Mucosa of descending colon (tissue), 3 donors: ENCODE measurements around the gene CCDC148. TPM values are rescaled to one million over a fixed set of nuclear protein-coding genes. Genes with fewer than 3 reads are reported as not detected.
"Not testable (repeated sequence)": the region's sequence is repeated elsewhere in the genome, so short reads cannot be mapped to it uniquely, and the experiment has no call there.

Source experiments
- ATAC-seq: fragments of 200-7000 bp; cut with Tn5 transposase; one replicate; pipeline ENCODE4 v1.9.1; 2020; ENCODE audit warnings: mild to moderate bottlenecking, moderate library complexity
- DNase-seq, 3 donors: peaks; one replicate each; pipeline ENCODE4 v3.0.0-alpha.2; 2020
- H3K36me3 ChIP-seq: fragments of 200-600 bp; one replicate; pipeline ENCODE4 v1.8.0; 2021; ENCODE audit warnings: low read depth, mild to moderate bottlenecking
- H3K4me1 ChIP-seq: fragments of 200-600 bp; one replicate; pipeline ENCODE4 v1.8.0; 2021; ENCODE audit warnings: low read depth, mild to moderate bottlenecking
- H3K4me3 ChIP-seq: fragments of 200-600 bp; one replicate; pipeline ENCODE4 v1.8.0; 2021; ENCODE audit warnings: mild to moderate bottlenecking
- H3K9me3 ChIP-seq: fragments of 200-600 bp; one replicate; pipeline ENCODE4 v1.8.0; 2021; ENCODE audit warnings: mild to moderate bottlenecking
- CTCF ChIP-seq: fragments of 200-600 bp; IDR thresholded peaks from one replicate; pipeline ENCODE4 v1.8.0; 2022; ENCODE audit warnings: antibody characterized with exemption, mild to moderate bottlenecking
- intact Hi-C, 2 donors: fragments of 100-400 bp; cut with DNase I in 1 of 2; cut with micrococcal nuclease in 1 of 2; formaldehyde crosslinking; loops; one replicate each; pipeline versions ENCODE4 v1.11.0 to v1.11.1; 2022; cut with DNase I, micrococcal nuclease
- total RNA-seq, 3 donors: library from RNA; stranded (reverse); fragmentation: NEBNext Ultra II Directional in 2 of 3; extraction: Animal tissue kit (Norgen Biotek cat#: 25700) in 2 of 3; gene quantifications; one replicate each; pipeline versions ENCODE4 v1.2.1 to v1.2.4, GENCODE V29; 2021 to 2023
- donor health status: DM: no; HTN: no; CAD: no; lungs with moderate emphysema.
- donor health status: DM: no; HTN: no; CAD: no.
- donor health status: DM: no; HTN: yes; CAD: no.

CCDC148 gene
- total RNA-seq, 3 donors from 2014 or later = 0.20 to 0.38 TPM; not detected in 1

GRCh38 chr2:158317642-158318041 is 138.9 kb downstream of the CCDC148 start:
- no peaks in the 10 kb centered on the region for H3K4me1 ChIP-seq
- TF ChIP-seq CTCF = no peak
- DNase-seq = no peak
- H3K4me3 ChIP-seq = no peak overlapping the region
- H3K36me3 ChIP-seq = no peaks in the 10 kb centered on the region
- intact Hi-C loops = no loop called here
- ATAC-seq = no peak
- H3K9me3 ChIP-seq = no peaks in the 10 kb centered on the region

- no peaks in the 10 kb centered on the region for H3K36me3 ChIP-seq
- no peaks in the 10 kb centered on the region for H3K4me1 ChIP-seq
- H3K9me3 ChIP-seq = no peaks in the 10 kb centered on the region
- ATAC-seq = no peak
- intact Hi-C loops = no loop called here
- DNase-seq = no peak
- TF ChIP-seq CTCF = no peak
- H3K4me3 ChIP-seq = no peak overlapping the region
These were observed 140.6 kb downstream of the CCDC148 start for GRCh38 chr2:158315803-158316414.

GRCh38 chr2:158315000-158315399 is 141.6 kb downstream of the CCDC148 start:
- Histone ChIP-seq H3K36me3 (no peaks in the 10 kb centered on the region), H3K4me3 (no peak overlapping the region), H3K9me3 (no peaks in the 10 kb centered on the region), H3K4me1 (no peaks in the 10 kb centered on the region)
- ATAC-seq (no peak), DNase-seq (no peak)
- intact Hi-C loops = no loop called here
- no peak for TF ChIP-seq CTCF

- Histone ChIP-seq H3K36me3 (no peaks in the 10 kb centered on the region), H3K4me1 (no peaks in the 10 kb centered on the region), H3K9me3 (no peaks in the 10 kb centered on the region), H3K4me3 (no peak overlapping the region)
- intact Hi-C loops = no loop called here
- TF ChIP-seq CTCF = no peak
- DNase-seq (no peak), ATAC-seq (no peak)
These were observed 142.8 kb downstream of the CCDC148 start for GRCh38 chr2:158313734-158314133.

- DNase-seq (no peak), ATAC-seq (no peak)
- H3K4me3 ChIP-seq = no peak overlapping the region
- intact Hi-C loops = no loop called here
- no peaks in the 10 kb centered on the region for H3K4me1 ChIP-seq
- TF ChIP-seq CTCF = no peak
- no peaks in the 10 kb centered on the region for H3K9me3 ChIP-seq
- H3K36me3 ChIP-seq = no peaks in the 10 kb centered on the region
These were observed 143.6 kb downstream of the CCDC148 start for GRCh38 chr2:158312981-158313380.

GRCh38 chr2:158310407-158310806 is 146.1 kb downstream of the CCDC148 start:
- H3K4me1 ChIP-seq, ATAC-seq, H3K4me3 ChIP-seq, H3K9me3 ChIP-seq, intact Hi-C loops, H3K36me3 ChIP-seq: not testable (repeated sequence)
- DNase-seq = peak in 1 of 3 donors; percentile 31
